ENCODE data around the gene AGRN.

AGRN gene

DNA sequence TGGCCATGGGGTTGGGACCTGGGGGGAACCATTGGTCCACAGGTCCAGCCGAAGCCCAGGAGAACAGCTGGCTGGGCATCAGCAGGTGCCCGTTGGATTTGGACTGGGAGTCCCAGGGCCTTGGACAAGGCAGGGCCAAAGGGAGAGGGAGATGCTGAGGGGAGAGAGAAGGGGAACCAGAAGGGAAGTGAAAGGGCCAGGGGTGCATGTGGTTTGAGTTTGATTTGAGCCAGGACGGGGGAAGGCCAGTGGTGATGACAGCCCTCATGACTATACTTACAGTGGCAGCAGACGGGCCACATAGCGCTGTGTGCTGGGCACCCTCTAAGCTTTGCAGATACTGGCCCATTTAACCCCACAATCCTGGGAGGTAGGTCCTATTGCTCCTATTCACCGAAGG, 18.8 kb downstream of the AGRN start:
- no peak for DNase-seq (ENCODE audit: low spot score)

DNA sequence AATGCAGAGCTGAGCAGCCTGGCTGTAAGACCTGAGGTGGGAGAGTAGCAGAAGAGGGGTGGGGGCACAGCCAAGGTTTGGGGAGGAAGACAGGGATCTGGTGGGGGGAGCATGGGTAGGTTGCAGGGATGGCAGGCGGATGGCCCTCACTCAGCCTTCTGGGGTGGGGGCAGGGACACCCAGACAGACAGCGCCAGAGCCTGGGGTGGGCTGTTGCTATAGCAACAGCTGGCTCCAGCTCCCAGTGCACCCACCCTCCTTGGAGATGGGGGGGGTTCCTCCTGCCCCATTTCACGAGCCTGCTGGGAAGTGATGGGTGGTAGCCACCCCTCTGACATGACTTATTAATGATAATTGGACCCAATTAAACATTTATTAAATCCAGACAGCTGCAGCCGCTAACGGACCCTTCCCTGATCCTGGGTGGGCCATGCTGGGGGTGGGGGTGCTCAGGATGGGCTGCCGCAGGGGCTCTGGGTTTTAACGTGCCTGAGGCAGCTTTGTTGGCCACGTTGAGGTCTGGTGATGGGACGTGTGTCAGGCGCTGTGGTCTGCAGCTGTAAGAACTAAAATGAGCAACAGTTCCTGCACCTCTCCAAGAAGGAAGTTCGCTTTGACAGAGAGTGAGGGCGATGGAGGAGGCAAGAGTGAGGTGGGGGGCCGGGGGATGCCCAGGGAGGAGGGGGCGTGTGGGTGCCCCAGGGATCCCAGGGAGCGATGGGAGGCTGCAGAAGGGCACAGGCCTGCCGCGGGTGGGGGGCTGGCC, 19.4 kb downstream of the AGRN start:
- no peak for DNase-seq (ENCODE audit: low spot score)

DNA sequence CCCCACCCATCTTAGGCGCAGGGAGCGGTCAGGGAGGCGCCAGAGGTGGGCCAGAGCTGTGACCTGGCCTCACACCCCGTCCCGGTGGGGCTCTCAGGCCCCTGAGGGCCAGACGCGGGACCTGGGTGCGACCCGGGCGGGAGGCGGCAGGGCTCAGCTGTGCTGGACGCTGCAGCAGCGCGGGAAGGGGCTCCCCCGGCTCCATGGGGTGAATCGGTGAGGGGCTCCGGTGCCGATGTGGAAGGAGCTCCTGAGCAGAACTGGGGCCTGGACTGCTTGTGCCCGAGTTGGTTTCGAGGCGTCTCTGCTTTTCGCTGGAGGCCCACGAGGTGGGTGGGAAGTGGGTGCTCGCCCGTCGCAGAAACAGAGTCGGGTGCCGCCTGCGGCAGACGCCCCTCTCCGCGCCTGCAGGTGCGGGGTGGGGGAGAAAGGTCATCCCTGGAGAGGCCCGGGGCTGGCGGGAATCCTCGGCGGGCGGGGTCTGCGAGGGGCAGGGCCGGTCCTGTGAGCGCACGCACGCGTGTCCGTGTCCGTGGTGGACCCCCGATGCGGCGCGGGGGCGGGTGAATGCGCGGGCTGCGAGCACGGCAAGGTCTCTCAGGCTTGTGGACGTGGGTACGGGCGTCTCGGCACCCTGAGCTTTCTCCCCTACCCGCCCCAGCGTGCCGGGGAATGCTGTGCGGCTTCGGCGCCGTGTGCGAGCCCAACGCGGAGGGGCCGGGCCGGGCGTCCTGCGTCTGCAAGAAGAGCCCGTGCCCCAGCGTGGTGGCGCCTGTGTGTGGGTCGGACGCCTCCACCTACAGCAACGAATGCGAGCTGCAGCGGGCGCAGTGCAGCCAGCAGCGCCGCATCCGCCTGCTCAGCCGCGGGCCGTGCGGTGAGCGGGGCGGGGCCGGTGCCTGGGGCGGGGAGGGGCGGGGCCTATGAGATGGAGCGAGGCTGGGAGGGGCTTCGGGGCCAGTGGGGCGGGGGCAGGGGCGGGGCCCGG, 20.4 kb downstream of the AGRN start:
- DNase-seq (ENCODE audit: low spot score): no peak

DNA sequence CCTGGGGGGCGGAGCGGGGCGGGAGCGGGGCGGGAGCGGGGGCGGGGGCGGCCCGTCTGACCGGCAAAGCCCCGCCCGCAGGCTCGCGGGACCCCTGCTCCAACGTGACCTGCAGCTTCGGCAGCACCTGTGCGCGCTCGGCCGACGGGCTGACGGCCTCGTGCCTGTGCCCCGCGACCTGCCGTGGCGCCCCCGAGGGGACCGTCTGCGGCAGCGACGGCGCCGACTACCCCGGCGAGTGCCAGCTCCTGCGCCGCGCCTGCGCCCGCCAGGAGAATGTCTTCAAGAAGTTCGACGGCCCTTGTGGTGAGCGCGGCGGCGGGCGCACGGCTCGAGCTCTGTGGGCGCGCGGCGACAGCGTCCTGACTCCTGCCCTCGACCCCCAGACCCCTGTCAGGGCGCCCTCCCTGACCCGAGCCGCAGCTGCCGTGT, 21.2 kb downstream of the AGRN start:
- DNase-seq (ENCODE audit: low spot score): no peak

DNA sequence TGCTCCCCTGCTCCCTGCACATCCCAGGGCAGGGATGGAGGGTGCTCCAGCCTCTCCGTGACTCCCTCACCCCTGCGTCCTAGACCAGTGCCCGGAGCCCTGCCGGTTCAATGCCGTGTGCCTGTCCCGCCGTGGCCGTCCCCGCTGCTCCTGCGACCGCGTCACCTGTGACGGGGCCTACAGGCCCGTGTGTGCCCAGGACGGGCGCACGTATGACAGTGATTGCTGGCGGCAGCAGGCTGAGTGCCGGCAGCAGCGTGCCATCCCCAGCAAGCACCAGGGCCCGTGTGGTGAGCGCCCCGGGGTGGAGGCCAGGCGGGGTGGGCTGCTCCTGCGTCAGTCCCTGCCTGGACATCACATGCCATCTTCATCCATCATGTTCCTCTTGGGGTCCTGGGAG, 22.0 kb downstream of the AGRN start:
- no peak for DNase-seq (ENCODE audit: low spot score)

DNA sequence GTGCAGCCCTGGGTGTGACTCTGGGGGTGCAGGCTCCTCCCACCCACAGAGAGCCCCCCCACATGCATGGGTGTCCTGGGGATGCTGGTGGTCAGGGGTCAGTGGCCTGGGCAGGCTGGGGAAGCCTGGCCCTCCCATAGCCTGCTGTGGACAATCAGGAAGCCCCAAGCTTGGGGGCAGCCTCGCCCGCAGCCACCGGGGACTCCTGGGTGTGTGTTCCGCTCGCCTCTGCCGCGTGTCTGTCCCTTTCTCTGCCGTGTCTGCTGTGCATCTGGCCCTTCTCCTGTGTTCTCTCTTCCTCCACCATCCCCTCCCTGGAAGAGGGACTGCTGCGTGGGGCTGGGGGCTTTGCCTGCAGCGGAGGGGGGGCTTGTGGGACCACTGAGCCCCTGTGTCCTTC, 22.9 kb downstream of the AGRN start:
- DNase-seq (ENCODE audit: low spot score): no peak

DNA sequence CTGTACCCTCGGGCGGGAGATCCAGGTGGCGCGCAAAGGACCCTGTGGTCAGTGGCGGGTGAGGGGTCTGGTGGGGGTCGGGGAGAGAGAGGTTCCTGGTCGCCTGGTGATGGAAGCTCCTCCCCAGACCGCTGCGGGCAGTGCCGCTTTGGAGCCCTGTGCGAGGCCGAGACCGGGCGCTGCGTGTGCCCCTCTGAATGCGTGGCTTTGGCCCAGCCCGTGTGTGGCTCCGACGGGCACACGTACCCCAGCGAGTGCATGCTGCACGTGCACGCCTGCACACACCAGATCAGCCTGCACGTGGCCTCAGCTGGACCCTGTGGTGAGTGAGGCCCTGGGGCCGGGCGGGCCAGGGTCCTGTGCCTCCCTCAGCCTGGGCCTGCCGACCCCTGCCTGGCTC, 23.5 kb downstream of the AGRN start:
- DNase-seq (ENCODE audit: low spot score): no peak

DNA sequence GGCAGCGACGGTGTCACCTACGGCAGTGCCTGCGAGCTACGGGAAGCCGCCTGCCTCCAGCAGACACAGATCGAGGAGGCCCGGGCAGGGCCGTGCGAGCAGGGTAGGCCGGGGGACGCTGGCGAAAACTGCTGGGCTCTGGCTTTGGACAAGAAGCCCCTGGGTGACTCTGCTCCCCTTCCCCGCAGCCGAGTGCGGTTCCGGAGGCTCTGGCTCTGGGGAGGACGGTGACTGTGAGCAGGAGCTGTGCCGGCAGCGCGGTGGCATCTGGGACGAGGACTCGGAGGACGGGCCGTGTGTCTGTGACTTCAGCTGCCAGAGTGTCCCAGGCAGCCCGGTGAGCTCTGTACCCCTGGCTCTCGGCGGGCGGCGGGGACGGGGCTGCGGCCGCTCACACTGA, 24.0 kb downstream of the AGRN start:
- no peak for DNase-seq (ENCODE audit: low spot score)

DNA sequence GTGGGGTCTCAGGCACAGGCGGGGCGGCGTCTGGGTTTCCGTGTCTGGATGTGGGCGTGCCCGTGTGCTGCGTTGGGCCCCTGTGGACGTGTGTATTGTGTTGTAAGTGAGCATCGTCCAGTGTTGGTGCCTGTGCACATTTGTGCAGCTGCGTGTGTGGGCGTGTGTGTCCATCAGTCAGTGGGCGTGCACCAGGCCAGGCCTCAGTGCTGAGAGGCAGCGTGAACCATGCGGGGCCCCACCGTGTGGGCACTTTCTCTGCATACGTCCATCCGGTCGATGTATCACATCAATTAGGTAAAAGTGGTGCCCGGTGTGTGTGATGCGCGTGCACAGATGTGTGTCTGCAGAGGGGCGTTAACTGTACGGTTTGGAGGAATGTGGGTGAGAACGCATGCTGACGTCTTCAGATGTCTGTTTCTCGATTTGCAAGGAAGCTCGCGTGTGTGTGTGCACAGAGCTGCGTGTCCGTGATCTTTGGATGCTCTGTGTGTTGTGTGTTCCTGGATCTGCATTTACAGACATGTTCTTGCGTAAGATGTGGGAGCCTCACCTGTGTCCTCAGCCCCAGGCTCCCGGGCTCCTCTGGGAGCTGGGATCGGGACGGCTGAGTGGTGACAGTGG, 24.6 kb downstream of the AGRN start:
- no peak for DNase-seq (ENCODE audit: low spot score)

DNA sequence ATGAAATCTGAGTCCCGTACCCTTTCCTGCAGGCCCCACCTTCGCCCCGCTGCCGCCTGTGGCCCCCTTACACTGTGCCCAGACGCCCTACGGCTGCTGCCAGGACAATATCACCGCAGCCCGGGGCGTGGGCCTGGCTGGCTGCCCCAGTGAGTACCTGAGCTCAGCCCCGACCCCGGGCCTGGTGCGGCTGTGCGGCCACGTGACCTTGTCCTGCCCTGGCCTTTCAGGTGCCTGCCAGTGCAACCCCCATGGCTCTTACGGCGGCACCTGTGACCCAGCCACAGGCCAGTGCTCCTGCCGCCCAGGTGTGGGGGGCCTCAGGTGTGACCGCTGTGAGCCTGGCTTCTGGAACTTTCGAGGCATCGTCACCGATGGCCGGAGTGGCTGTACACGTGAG, 25.2 kb downstream of the AGRN start:
- DNase-seq (ENCODE audit: low spot score): no peak

DNA sequence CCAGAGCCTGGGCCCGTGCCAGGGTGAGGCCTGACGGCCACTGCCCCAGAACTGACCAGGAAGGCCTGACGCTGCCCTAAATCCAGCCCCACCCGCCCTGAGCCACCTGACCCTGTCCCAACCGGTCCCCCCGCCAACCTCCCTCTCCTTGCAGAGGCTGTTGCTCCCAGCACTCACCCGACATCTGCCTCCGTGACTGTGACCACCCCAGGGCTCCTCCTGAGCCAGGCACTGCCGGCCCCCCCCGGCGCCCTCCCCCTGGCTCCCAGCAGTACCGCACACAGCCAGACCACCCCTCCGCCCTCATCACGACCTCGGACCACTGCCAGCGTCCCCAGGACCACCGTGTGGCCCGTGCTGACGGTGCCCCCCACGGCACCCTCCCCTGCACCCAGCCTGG, 26.3 kb downstream of the AGRN start:
- DNase-seq (ENCODE audit: low spot score): no peak

DNA sequence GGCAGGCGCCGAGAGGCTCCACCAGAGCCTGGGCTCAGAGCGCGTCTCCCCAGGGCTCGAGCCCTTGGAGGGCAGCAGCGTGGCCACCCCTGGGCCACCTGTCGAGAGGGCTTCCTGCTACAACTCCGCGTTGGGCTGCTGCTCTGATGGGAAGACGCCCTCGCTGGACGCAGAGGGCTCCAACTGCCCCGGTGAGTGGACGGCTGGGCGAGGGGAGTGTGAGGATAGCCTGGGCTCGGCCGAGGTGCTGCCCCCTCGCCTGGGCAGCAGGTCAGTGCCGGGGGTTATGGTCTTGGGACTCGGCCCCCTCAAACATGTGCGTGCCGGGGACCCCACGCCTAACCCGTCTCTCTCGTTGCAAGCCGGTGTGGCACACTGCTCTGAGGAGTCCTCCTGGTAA, 26.8 kb downstream of the AGRN start:
- DNase-seq (ENCODE audit: low spot score): no peak

DNA sequence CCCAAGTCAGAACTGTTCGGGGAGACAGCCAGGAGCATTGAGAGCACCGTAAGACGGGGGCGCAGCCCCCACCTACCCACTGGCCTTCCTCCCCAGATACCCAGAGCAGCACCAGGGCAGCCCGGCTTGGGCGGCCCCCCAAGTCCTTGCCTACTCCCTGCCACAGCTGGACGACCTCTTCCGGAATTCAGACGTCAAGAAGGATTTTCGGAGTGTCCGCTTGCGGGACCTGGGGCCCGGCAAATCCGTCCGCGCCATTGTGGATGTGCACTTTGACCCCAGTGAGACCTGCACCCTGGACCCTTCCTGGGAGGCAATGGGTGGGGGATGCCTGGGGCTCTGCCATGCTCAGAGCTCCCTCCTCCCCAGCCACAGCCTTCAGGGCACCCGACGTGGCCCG, 27.5 kb downstream of the AGRN start:
- no peak for DNase-seq (ENCODE audit: low spot score)

DNA sequence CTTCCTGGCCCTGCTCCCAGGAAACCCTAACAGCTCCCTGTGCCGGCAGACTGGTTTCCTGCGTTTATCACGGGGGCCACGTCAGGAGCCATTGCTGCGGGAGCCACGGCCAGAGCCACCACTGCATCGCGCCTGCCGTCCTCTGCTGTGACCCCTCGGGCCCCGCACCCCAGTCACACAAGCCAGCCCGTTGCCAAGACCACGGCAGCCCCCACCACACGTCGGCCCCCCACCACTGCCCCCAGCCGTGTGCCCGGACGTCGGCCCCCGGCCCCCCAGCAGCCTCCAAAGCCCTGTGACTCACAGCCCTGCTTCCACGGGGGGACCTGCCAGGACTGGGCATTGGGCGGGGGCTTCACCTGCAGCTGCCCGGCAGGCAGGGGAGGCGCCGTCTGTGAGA, 28.0 kb downstream of the AGRN start:
- DNase-seq (ENCODE audit: low spot score): no peak

DNA sequence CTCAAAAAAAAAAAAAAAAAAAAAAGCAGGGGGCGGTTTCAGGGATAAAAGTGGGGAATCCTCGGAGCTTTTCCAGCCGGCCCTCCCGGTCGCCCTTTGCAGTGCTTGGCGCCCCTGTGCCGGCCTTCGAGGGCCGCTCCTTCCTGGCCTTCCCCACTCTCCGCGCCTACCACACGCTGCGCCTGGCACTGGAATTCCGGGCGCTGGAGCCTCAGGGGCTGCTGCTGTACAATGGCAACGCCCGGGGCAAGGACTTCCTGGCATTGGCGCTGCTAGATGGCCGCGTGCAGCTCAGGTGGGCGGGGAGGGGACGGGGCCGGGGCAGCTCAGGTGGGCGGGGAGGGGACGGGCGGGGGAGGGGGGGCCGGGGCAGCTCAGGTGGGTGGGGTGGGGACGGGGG, 28.8 kb downstream of the AGRN start:
- no peak for DNase-seq (ENCODE audit: low spot score)

DNA sequence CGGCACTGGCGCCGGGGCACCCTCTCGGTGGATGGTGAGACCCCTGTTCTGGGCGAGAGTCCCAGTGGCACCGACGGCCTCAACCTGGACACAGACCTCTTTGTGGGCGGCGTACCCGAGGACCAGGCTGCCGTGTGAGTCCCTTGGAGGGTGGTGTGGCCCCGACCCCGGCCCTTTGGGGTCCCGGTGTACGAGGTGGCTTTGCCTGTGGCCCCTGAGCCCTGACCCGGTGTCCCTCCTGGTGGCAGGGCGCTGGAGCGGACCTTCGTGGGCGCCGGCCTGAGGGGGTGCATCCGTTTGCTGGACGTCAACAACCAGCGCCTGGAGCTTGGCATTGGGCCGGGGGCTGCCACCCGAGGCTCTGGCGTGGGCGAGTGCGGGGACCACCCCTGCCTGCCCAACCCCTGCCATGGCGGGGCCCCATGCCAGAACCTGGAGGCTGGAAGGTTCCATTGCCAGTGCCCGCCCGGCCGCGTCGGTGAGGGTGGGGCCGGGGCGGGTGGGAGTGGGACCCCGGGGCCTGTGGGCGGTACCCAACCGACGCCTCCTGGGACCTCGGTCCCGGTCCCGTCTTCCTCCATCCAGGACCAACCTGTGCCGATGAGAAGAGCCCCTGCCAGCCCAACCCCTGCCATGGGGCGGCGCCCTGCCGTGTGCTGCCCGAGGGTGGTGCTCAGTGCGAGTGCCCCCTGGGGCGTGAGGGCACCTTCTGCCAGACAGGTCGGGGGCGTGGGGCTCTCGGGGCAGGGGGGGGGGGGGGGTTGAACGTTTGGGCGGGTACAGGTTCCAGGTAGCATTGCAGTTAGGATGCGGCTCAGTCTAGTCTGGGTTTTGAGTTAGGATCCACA, 29.6 kb downstream of the AGRN start:
- DNase-seq (ENCODE audit: low spot score): no peak

DNA sequence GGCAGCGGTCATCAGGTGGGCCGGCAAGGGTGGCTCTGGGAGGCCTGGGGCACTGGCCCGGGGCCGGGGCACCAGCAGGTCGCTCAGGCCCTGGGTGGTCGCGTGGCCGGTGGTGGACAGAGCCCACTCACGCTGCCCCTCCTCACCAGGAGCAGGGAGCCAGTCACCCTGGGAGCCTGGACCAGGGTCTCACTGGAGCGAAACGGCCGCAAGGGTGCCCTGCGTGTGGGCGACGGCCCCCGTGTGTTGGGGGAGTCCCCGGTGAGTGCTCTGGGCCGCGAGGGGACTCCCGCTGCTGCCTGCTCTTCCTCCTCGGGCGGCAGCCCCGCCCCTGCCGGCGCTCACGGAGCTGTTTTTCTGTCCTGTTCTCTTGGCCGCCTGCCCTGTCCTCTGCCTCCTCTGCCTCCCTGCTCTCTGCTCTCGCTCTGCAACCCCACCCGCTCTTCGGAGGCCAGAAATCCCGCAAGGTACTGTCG, 30.7 kb downstream of the AGRN start:
- no peak for DNase-seq (ENCODE audit: low spot score)

DNA sequence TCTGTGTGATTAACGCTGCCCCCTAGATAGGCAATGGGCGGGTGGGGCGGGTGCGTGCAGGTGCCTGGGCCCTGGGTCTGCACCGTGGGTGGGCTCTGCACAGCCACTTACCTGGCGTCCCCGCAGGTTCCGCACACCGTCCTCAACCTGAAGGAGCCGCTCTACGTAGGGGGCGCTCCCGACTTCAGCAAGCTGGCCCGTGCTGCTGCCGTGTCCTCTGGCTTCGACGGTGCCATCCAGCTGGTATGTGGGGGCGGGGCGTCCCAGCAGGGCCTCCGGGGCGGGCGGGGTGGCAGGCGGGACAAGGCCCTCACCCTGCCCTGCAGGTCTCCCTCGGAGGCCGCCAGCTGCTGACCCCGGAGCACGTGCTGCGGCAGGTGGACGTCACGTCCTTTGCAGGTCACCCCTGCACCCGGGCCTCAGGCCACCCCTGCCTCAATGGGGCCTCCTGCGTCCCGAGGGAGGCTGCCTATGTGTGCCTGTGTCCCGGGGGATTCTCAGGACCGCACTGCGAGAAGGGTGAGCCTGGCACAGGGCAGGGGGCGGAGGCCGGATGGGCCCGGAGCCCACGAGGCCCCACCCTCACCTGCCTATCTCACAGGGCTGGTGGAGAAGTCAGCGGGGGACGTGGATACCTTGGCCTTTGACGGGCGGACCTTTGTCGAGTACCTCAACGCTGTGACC, 31.3 kb downstream of the AGRN start:
- no peak for DNase-seq (ENCODE audit: low spot score)

DNA sequence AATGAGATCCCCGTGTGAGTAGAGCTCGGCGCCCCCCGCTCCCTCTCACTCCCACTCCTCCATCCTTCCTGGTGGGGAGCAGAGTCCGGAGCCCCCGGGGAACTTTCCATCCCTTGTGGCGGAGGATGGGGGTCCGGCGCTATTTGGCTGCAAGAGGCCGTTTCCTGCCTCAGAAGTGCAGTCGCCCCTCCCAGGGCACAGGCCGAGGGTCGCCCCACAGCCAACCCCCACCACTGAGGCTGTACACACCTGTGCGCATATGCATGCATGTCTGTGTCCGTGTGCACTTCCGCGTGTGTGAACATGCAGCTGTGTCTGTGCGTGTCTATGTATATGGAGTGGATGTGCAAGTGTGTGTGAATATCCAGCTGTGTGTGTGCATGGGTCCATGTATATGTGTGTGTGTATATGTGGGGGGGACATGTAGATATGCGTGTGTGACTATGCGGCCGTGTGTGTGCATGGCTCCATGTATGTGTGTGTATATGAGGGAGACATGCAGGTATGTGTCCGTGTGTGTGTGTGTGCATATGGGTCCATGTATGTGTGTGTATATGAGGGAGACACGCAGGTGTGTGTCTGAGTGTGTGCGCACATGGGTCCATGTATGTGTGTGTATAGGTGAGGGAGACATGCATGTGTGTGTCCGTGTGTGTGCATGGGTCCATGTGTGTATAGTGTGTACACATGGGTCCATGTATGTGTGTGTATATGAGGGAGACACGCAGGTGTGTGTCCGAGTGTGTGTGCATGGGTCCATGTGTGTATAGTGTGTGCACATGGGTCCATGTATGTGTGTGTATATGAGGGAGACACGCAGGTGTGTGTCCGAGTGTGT, 32.3 kb downstream of the AGRN start:
- no peak for DNase-seq (ENCODE audit: low spot score)

DNA sequence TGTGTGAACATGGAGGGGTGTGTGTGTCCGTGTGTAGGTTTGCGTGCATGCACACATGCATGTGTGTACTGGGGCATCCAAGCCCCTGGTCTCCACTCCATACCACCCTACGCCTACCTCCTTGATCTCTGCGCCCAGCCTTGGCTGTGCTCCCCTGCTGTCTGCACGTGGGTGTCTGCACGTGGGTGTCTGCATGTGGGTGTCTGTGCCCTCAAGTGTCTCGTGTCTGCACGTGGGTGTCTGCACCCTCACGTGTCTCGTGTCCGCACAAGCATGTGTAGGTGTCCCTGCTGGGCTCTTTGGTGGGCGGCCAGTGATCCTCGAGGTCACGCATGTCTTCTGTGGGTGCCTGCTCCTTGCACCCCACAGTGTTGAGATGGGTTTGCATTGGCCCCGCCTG, 33.1 kb downstream of the AGRN start:
- DNase-seq (ENCODE audit: low spot score): no peak
